HL-60 (cell line): Measurements from ENCODE around the gene KCNJ15.

Source experiments
- GABPA ChIP-seq: IDR thresholded peaks from 2 replicates; pipeline ENCODE4 v1.6.1; 2012; ENCODE audit warnings: low read depth
- TF ChIP-seq, protein P1 (sequence below): IDR thresholded peaks from one replicate; pipeline ENCODE4 v1.5.1; 2011; ENCODE audit warnings: low read length, control low read depth, inconsistent platforms; ENCODE audit not compliant: insufficient read depth

DNA sequence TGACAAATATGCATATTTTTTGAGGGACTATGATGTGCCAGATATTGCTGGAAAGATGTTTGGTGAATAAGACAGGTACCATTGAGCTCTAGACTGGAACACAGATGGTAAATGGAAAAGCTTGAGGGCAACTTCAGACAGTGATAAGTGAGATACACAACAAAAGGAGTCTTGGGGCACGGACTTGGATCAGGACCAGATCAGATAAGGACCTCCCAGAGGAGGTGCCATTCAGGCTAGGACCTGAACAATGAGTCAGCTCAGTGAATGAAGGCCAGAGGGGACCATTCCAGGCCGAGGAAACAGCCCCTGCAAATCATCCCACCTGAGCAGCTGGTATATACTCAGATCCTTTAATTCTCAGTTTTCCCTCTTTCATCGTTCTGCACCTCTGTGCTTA is 1.8 kb upstream of the KCNJ15 start:
- no peak for TF ChIP-seq GABPA
- TF ChIP-seq, protein P1, sequence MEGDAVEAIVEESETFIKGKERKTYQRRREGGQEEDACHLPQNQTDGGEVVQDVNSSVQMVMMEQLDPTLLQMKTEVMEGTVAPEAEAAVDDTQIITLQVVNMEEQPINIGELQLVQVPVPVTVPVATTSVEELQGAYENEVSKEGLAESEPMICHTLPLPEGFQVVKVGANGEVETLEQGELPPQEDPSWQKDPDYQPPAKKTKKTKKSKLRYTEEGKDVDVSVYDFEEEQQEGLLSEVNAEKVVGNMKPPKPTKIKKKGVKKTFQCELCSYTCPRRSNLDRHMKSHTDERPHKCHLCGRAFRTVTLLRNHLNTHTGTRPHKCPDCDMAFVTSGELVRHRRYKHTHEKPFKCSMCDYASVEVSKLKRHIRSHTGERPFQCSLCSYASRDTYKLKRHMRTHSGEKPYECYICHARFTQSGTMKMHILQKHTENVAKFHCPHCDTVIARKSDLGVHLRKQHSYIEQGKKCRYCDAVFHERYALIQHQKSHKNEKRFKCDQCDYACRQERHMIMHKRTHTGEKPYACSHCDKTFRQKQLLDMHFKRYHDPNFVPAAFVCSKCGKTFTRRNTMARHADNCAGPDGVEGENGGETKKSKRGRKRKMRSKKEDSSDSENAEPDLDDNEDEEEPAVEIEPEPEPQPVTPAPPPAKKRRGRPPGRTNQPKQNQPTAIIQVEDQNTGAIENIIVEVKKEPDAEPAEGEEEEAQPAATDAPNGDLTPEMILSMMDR: no peak
